Stimulated activated naive CD8-positive, alpha-beta T cell treated with anti-CD3 and anti-CD28 coated beads, Interleukin-15, Interleukin-2, amounts not matched to agents 100 U/mL and 50 U/mL, for 24 hours (primary cell): ENCODE results near the gene C1orf35.
A peak's percentile ranks its signal among the peaks of the same experiment; 100 is the strongest.

Experiments
- ATAC-seq: fragments of 150-1000 bp; cut with Tn5 transposase; one replicate; pipeline ENCODE4 v1.10.0; 2021
- DNase-seq: peaks from one replicate; pipeline ENCODE4 v3.0.0; 2021

Gene C1orf35

GRCh38 chr1:228079013-228079412 lies 24.1 kb downstream of the C1orf35 start:
- ATAC-seq (no peak), DNase-seq (no peak)

DNA sequence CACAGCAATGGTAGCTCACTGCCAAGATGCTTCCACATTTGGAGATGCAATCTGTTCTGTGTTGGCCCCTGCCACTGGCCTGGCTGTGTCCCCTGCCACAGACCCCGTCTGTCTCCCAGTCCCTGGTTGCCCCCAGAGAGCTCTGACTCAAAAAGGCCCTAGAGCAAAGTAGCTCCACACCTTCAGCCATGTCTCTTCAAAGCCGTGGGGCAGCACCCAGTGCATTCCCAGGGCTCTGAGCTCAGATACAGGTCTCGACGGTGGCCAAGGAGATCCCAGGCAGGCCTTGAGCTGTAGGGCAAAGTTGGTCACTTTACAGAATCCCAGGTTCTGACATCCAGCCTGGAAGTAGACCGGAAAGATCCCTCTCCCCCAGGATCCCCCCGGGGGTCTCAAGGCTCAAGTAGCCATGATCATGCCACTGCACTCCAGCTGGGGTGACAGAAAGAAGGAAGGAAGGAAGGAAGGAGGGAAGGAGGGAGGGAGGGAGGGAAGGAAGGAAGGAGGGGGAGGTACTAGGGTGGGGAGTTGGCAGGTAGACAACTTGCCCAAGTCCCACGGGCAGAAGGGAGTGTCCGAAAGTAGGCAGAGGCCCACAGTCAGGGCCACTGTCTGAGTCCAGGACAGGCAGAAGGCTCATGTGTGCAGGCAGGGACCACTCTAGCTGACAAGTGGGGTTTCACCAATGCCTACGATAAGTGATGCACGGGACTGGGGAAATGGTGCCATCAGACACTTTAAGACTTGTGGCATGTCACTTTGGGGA lies 25.4 kb downstream of the C1orf35 start:
- DNase-seq: no peak
- no peak for ATAC-seq

- ATAC-seq: no peak
- no peak for DNase-seq
These were observed 26.2 kb downstream of the C1orf35 start for GRCh38 chr1:228076796-228077430.

- DNase-seq (no peak), ATAC-seq (no peak)
These were observed 27.3 kb downstream of the C1orf35 start for GRCh38 chr1:228075801-228076271.

DNA sequence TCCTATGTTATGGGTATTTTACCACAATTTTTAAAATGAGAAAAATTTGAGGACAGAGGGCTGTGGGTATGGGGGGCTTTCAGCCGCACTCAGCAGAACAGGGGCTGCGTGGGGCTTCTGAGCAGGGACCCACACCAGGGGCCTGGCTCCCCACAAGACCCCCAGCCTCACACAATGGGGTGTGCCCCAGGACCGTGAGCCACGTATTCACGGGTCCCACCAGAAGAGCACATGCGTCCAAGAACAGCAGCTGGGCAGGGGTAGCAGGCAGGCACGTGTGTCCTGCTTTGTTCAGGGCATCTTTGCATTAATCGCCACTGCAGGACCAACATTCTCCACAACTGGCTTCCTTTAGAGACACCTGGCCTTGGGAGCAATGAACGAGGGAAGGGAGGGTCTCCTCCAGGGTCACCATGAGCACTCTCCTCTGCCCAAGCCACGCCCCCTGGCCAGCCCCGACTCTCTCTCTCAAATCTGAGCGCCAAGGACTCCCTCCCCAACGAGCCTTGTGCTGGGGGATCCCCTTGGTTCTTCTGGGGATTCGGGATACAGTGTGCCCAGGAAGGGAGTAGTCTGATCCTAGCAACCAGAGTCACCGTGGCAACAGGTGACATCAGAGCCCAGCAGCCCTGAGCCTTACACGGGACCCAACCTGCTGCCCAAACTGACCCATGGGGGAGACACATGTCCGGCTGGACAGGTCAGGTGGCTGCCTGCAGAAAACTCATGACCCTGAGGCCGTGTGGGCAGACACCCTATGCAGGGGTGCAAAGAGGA lies 28.0 kb downstream of the C1orf35 start:
- ATAC-seq (no peak), DNase-seq (no peak)

- peak; percentile 33 for ATAC-seq
- no peak for DNase-seq
These were observed 29.1 kb downstream of the C1orf35 start for GRCh38 chr1:228073857-228074545.

DNA sequence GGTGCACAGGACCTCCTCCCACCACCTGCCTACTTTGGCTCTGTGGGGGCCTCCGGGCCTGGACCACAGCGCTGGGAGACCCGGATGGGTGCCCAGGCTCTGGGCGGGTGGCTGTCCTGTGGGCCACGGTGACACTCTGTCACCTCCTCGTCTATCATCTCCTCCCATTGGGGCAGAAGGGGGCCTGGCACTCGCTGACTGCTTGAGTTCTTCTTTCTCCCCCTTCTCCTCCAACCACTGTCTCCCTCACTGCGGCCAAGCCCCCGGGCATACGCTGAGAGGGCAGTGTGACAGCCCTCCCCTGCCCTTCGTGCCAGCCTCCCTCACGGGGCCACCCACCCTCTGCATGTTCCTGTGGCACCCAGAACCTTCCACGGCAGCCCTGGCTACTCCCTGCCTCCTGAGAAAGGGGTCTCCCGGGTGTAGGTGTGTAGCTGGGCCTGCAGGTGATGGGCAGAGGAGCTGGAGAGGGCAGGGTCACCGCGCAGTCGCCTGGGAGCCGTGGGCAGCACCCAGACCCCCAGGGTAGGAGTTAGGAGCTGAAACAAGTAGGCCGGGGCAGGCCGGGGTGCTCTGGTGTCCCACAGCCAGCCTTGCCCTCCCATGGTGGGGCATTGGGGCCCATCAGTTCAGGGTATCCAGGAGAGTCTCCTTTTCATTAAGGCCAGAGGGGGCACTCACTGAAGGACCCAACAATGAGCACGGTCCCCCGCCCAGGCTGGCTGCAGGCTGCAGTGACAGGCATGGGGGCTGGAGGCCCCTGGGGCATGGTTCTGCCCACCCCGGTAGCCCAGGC lies 29.9 kb downstream of the C1orf35 start:
- ATAC-seq: no peak

DNA sequence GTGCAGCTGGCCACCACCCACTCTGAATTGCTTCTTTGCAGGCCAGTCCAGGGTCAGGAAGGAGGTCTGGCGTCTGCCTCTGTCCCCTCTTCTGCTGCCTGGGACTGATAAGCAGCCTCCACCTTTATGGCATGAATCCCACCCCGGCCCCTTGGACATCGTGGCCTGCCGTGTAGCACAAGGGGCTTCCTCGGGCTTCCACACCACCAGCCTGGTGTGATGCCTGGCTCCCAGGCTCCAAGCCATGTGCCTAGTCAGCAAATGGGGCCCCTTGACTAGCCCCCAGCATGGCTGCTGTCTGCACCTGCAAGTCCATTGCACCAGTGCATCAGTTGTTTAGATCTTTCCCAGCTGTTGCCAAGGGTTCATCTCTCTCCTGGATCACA lies 30.5 kb downstream of the C1orf35 start:
- no peak for DNase-seq
- no peak for ATAC-seq

More for the DNA sequence above, 29.9 kb downstream of the C1orf35 start:
- DNase-seq: no peak

DNA sequence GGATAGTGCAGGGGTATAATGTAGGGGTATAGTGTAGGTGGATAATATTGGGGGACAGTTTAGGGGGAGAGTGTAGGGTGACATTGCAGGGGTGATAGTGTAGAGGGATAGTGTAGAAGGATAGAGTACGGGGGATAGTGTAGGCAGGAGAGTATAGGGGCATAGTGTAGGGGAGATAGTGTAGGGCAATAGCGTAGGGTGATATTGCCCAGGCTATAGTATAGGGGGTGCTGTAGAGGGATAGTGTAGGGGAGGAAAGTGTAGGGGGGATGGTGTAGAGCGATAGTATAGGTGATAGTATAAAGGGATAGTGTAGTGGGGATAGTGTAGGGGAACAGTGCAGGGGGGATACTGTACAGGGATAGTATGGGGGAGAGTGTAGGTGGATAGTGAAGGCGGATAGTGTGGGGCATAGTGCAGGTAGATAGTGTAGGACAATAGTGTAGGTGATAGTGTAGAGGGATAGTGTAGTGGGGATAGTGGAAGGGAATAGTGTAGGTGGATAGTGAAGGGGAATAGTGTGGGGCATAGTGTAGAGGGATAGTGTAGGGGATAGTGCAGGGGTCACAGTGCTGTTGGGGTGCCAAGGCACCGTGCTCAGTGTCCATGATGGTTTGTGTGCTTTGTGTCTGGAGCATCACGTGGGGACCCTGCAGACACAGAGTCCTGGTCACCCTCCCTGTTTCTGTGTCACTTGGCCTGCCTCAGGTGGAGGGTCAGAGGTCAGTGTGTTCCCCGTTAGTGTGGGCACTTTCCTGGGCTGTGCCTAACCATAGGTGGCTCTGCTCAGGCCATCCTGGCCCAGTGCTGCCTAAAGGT lies 31.1 kb downstream of the C1orf35 start:
- no peak for ATAC-seq
- no peak for DNase-seq

- no peak for ATAC-seq
These were observed 32.3 kb downstream of the C1orf35 start for GRCh38 chr1:228070851-228071250.

DNA sequence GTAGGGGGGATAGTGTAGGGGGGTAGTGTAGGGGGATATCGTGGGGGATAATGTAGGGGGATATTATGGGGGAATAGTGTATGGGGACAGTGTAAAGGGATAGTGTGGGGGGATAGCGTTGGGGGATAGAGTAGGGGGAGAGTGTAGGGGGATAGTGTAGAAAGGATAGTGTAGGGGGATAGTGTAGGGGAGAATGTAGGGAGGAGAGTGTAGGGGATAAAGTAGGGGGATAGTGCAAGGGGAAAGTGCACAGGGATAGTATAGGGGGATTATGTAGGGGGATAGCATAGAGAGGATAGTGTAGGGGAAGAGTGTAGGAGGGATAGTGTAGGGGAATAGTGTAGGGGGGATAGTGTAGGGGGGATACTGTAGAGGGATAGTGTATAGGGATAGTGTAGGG lies 33.0 kb downstream of the C1orf35 start:
- no peak for ATAC-seq
- DNase-seq: no peak

More at GRCh38 chr1:228070851-228071250, 32.3 kb downstream of the C1orf35 start:
- no peak for DNase-seq

DNA sequence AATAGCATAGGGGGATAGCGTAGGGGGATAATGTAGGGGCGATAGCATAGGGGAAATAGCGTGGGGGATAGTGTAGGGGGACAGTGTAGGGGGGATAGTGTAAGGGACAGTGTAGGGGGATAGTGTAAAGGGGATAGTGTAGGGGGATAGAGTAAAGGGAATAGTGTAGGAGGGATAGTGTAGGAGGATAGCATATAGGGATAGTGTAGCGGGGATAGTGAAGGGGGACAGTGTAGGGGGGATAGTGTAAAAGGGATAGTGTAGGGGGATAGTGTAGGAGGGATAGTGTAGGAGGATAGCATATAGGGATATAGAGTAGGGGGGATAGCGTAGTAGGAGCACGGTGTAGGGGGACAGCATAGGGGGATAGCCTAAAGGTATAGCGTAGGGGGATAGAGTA lies 34.8 kb downstream of the C1orf35 start:
- DNase-seq (no peak), ATAC-seq (no peak)

- ATAC-seq: no peak
- DNase-seq: no peak
These were observed 36.1 kb downstream of the C1orf35 start for GRCh38 chr1:228066891-228067654.

- DNase-seq: no peak
- no peak for ATAC-seq
These were observed 36.7 kb downstream of the C1orf35 start for GRCh38 chr1:228066416-228066815.

DNA sequence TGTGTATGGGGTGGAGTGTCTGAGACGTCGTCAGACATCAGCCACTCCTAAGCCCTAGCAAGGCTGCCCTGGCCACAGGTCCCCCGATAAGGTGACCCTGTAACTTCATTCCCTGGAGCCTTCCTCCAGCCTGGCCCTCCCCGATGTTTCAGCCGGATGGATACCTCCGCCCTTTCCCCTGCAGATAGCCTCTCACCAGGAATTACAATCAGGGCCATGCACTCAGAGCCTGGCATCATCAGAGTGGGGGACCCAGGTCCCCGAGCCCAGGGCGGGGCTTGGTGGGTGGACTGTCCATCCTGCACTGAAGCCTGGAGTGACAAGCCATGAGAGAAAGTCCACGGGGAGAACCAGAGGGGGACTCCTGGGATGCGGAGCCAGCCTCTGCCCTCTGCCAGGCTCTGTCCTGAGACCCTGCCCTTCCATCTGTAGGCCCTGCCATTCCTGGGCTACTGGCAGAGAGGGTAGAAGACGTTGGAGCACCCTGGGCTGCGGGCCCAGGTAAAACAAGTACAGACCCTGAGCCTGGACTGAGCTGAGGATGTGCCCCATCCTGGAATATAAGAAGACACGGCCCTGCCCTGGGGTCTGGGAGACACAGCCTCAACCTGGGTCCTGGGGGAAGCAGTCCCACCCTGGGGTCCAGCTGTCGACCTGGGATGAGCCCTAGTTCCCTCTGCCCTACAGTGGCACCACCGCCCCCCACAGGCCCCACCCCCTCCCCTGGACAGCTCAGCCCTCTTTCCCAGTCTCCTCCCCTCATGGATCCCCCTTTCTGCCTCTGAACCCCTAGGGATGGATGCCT lies 37.4 kb downstream of the C1orf35 start:
- DNase-seq (no peak), ATAC-seq (no peak)

GRCh38 chr1:228064741-228065542 lies 38.2 kb downstream of the C1orf35 start:
- DNase-seq (no peak), ATAC-seq (no peak)

GRCh38 chr1:228064296-228064695 lies 38.8 kb downstream of the C1orf35 start:
- DNase-seq (no peak), ATAC-seq (no peak)
